Measurements from ENCODE around the gene DPY30. TPM values are rescaled to one million over a fixed set of nuclear protein-coding genes. Genes with fewer than 3 reads are reported as not detected.
"Not testable (repeated sequence)": the region's sequence is repeated elsewhere in the genome, so short reads cannot be mapped to it uniquely, and the experiment has no call there.

The DPY30 gene
- total RNA-seq, 2 experiments from 2014 or later: 80.1 to 88.5 TPM

DNA sequence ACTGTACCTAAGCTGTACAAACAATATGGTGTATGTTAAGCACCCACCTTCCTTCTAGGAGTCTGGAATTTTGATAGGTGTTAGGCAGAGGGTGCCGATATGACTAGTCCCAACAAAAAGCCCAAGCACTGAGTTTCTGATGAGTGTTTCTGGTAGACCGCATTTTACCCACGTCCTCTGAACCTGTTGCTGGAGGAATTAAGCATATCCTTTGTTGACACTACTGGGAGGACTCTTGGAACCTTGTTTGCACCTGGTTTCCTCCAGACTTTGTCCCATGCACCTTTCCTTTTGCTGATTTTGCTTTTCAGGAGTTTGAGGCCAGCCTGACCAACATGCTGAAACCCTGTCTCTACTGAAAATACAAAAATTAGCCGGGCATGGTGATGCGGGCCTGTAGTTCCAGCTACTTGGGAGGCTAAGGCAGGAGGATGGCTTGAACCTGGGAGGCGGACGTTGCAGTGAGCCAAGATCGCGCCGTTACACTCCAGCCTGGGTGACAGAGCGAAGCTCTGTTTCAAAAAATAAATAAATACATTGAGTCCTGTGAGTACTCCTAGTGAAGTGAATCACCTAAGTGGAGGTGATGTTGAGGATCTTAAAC, 12.3 kb upstream of the DPY30 start:
- CTCF ChIA-PET: no interaction called here
- no peaks in the 10 kb centered on the region for H3K4me1 Mint-ChIP-seq (ENCODE audit: low read depth)
- no peaks in the 10 kb centered on the region for H3K36me3 Mint-ChIP-seq (ENCODE audit: low read depth)
- H3K27me3 Mint-ChIP-seq (ENCODE audit: low read depth): no peaks in the 10 kb centered on the region
- DNase-seq: no peak
- no peaks in the 10 kb centered on the region for H3K9me3 Mint-ChIP-seq
- no peak overlapping the region for H3K4me3 Mint-ChIP-seq
- intact Hi-C loops (cut with micrococcal nuclease): no loop called here
- H3K27ac Mint-ChIP-seq: no peak overlapping the region

GRCh38 chr2:32043561-32043960, 4.0 kb upstream of the DPY30 start:
- no peaks in the 10 kb centered on the region for H3K9me3 Mint-ChIP-seq
- intact Hi-C loops (cut with micrococcal nuclease): no loop called here
- CTCF ChIA-PET: interaction anchor here (0.6 kb wide), 1 partner anchor 76 kb away, joined by 3 read pairs; no protein-coding TSS in a partner anchor
- no peak for DNase-seq
- no peaks in the 10 kb centered on the region for H3K36me3 Mint-ChIP-seq (ENCODE audit: low read depth)
- H3K4me1 Mint-ChIP-seq (ENCODE audit: low read depth): peaks cover 11% of the 10 kb centered on the region
- no peak overlapping the region for H3K4me3 Mint-ChIP-seq
- H3K27ac Mint-ChIP-seq: no peak overlapping the region
- no peaks in the 10 kb centered on the region for H3K27me3 Mint-ChIP-seq (ENCODE audit: low read depth)

- H3K4me1 Mint-ChIP-seq (ENCODE audit: low read depth): peaks cover 28% of the 10 kb centered on the region
- H3K4me3 Mint-ChIP-seq; H3K27ac Mint-ChIP-seq; intact Hi-C loops (cut with micrococcal nuclease); H3K9me3 Mint-ChIP-seq; H3K27me3 Mint-ChIP-seq (ENCODE audit: low read depth); DNase-seq; CTCF ChIA-PET: not testable (repeated sequence)
- peaks cover 23% of the 10 kb centered on the region for H3K36me3 Mint-ChIP-seq (ENCODE audit: low read depth)
Observed at GRCh38 chr2:32034198-32034887, 5.3 kb downstream of the DPY30 start.

DNA sequence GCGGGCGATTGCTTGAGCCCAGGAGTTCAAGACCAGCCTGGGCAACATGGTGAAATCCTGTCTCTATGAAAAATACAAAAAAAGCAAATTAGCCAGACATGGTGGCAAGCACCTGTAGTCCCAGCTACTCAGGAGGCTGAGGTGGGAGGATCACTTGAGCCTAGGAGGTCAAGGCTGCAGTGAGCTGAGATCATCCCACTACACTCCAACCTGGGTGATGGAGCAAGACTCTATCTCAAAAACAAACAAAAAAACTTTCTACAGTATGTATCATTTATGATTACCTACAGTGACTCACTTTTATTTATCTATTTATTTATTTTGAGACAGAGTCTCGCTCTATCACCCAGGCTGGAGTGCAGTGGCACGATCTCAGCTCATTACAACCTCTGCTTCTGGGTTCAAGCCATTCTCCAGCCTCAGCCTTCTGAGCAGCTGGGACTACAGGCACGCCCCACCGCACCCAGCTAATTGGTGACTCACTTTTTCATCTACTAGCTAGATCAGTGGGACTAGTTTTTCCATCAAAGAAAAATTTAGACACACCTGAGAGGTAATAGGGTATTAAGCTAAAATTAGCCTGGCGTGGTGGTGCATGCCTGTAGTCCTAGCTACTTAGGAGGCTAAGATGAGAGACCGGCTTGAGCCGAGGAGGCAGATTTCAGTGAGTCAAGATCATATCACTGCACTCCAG, 20.7 kb downstream of the DPY30 start:
- H3K36me3 Mint-ChIP-seq (ENCODE audit: low read depth); H3K27ac Mint-ChIP-seq; H3K4me1 Mint-ChIP-seq (ENCODE audit: low read depth); CTCF ChIA-PET; H3K9me3 Mint-ChIP-seq; intact Hi-C loops (cut with micrococcal nuclease); H3K27me3 Mint-ChIP-seq (ENCODE audit: low read depth); H3K4me3 Mint-ChIP-seq; DNase-seq: not testable (repeated sequence)

GRCh38 chr2:32012872-32013271, 26.7 kb downstream of the DPY30 start:
- Mint-ChIP-seq H3K27ac (no peak overlapping the region), H3K4me1 (ENCODE audit: low read depth) (peaks cover 27% of the 10 kb centered on the region), H3K4me3 (no peak overlapping the region), H3K27me3 (ENCODE audit: low read depth) (no peaks in the 10 kb centered on the region), H3K36me3 (ENCODE audit: low read depth) (peaks cover 5% of the 10 kb centered on the region), H3K9me3 (no peaks in the 10 kb centered on the region)
- DNase-seq: no peak
- CTCF ChIA-PET: interaction anchor here (0.6 kb wide), 1 partner anchor 75 kb away, joined by 5 read pairs; no protein-coding TSS in a partner anchor
- intact Hi-C loops (cut with micrococcal nuclease): no loop called here

DNA sequence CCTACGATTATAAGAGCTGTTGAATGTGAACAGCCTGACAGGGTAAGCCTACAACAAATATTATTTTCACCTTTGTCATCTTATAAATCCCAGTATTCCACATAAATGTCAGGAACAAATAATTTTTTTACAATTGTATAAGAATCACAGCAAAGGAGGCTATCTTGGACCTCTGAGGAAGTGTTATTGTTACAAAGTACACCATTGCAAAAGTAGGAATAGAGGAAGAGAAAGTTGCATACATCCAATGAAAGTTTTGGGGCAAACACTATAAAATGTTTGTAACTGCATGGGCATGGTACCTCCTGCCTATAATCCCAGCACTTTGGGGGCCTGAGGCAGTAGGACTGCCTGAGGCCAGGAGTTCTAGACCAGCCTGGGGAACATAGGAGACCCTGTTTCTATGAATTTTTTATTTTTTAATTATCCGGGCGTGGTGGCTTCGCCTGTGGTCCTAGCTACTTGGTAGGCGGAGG, 28.1 kb downstream of the DPY30 start:
- Mint-ChIP-seq H3K36me3 (ENCODE audit: low read depth) (peaks cover 8% of the 10 kb centered on the region), H3K27me3 (ENCODE audit: low read depth) (no peaks in the 10 kb centered on the region), H3K4me1 (ENCODE audit: low read depth) (peaks cover 36% of the 10 kb centered on the region), H3K4me3 (peak overlapping the region; percentile 85), H3K9me3 (no peaks in the 10 kb centered on the region), H3K27ac (peak overlapping the region; percentile 92)
- CTCF ChIA-PET: no interaction called here
- no peak for DNase-seq
- intact Hi-C loops (cut with micrococcal nuclease): loop anchor here (1.0 to 2.0 kb wide), 4 partner anchors 28 to 265 kb away; partner anchors contain the start of genes DPY30, SLC30A6, SPAST and YIPF4

DNA sequence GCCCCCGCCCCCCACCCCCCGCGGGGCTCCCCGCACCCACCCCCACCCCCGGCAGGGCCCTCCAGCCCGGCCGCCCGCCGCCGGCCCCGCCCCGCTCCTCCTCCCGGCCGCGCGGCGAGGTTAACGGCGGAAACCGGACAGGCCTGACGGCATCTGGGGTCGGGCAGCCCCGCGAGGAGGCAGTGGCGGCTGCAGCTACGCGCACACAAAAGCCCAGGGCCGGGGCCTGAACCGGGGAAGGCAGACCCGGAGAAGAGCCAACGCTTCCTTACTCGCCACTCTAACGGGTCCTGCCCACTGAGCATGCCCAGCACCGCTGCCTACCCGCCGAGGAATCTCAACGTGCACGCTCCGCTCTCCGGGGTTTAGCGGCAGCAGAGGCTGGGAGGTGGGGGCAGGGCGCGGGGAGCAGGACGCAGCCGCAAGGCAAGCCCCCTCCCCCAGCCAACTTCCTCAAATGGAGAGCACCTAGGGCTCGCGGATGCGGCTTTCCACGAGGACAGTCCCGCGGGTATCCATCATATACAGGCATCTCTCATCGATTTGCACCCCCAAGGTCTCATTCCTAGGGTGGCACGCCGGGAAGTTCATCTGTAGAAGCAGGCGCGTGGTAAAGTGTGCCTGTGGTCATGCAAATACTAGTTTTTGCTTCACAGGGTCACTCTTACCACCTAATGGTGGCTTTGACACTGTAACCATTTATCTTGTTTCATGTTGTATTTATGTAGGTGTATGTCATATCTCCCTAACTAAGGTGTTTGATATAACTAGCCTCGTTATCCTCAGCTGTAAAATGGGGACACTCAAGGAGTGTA, 28.7 kb downstream of the DPY30 start, which contains the start of gene MEMO1:
Gene MEMO1, minus strand, starts transcription at position 339 of the 815 bp plus-strand sequence. CDS start 761 bp downstream, outside the sequence.
- H3K27ac Mint-ChIP-seq: peak within 1 kb of the TSS; percentile 92
- peak; percentile 96 for DNase-seq
- intact Hi-C loops (cut with micrococcal nuclease): loop anchor here (1.0 to 2.0 kb wide), 4 partner anchors 28 to 266 kb away; partner anchors contain the start of genes DPY30, SLC30A6, SPAST and YIPF4
- H3K36me3 Mint-ChIP-seq (ENCODE audit: low read depth): peaks cover 6% of the 10 kb centered on the region
- no peaks in the 10 kb centered on the region for H3K27me3 Mint-ChIP-seq (ENCODE audit: low read depth)
- peak within 1 kb of the TSS; percentile 85 for H3K4me3 Mint-ChIP-seq
- H3K4me1 Mint-ChIP-seq (ENCODE audit: low read depth): peaks cover 41% of the 10 kb centered on the region
- no peaks in the 10 kb centered on the region for H3K9me3 Mint-ChIP-seq
- CTCF ChIA-PET: no interaction called here

DNA sequence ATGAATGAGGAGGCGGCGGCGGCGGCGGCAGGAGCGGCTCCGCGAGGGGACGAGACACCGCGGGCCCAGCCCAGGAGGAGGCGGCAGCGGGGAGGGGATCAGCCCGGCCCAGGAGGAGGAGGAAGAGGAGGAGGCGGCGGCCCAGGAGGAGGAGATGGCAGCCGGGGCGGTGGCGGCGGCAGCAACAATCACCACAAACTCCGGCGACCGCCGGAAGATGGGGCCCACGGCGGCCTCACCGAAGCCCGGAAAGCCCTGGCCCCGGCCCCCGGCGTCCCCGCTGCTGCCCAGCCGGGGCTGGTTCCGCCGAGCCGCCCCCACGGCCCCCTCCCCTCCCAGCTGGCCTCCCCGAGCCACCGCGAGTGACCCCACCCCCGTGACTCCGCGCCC, 29.3 kb downstream of the DPY30 start:
- H3K36me3 Mint-ChIP-seq (ENCODE audit: low read depth); CTCF ChIA-PET; H3K9me3 Mint-ChIP-seq; H3K27me3 Mint-ChIP-seq (ENCODE audit: low read depth): not testable (repeated sequence)
- DNase-seq: peak; percentile 67
- intact Hi-C loops (cut with micrococcal nuclease): loop anchor here (2.0 kb wide), 1 partner anchor 267 kb away; the partner anchor contains the start of gene YIPF4
- Mint-ChIP-seq H3K4me3 (peak overlapping the region; percentile 59), H3K27ac (peak overlapping the region; percentile 57), H3K4me1 (ENCODE audit: low read depth) (peaks cover 47% of the 10 kb centered on the region)

GRCh38 chr2:32009516-32010256, 29.9 kb downstream of the DPY30 start:
- Mint-ChIP-seq H3K9me3 (no peaks in the 10 kb centered on the region), H3K27me3 (ENCODE audit: low read depth) (no peaks in the 10 kb centered on the region), H3K4me3 (peak overlapping the region; percentile 94), H3K4me1 (ENCODE audit: low read depth) (peaks cover 53% of the 10 kb centered on the region), H3K36me3 (ENCODE audit: low read depth) (peaks cover 8% of the 10 kb centered on the region), H3K27ac (peak overlapping the region; percentile 85)
- CTCF ChIA-PET: interaction anchor here (0.8 kb wide), 1 partner anchor 11 kb away, joined by 3 read pairs; no protein-coding TSS in a partner anchor
- intact Hi-C loops (cut with micrococcal nuclease): loop anchor here (1.0 to 2.0 kb wide), 4 partner anchors 12 to 347 kb away; partner anchors contain the start of genes BIRC6 and YIPF4
- DNase-seq: peak; percentile 53

DNA sequence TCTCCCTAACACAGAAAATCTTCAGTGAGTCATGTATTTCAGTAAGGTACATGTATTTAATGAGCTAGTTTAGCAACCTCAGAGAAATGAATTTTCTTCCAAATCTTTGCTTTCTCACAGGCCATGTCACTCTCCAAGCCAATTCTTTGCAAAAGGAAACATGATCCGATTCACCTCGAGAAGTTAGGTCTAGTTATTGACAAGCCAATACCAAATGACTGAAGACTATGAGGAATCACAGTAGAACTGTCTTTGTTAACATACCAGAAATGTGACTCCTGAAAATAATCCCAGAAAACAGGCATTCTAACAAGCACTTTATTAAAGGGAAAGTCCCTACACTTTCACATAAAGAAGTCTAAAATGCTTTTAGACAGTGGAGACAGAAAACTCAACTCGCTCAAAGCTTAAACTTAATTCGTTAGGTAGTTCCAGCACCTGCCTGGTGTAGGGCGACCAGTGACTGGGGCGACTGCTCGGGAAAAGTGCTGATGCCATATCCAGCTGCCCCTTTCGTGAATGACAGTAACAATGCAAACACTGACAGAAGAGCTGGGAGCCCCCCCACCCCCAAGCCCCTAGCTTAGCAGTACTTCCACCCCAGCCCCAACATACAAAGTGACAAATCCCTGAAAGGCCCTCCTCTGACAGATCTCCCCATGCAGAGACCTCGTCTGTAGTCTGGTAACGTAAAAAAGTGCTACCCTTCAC, 30.6 kb downstream of the DPY30 start:
- peak; percentile 35 for DNase-seq
- intact Hi-C loops (cut with micrococcal nuclease): loop anchor here (1.0 to 2.0 kb wide), 3 partner anchors 12 to 348 kb away; partner anchors contain the start of gene BIRC6
- no peaks in the 10 kb centered on the region for H3K27me3 Mint-ChIP-seq (ENCODE audit: low read depth)
- H3K36me3 Mint-ChIP-seq (ENCODE audit: low read depth): peaks cover 6% of the 10 kb centered on the region
- CTCF ChIA-PET: interaction anchor here (0.6 to 0.9 kb wide), 3 partner anchors 12 to 71 kb away, joined by 3 to 8 read pairs (median 3); no protein-coding TSS in a partner anchor
- peak overlapping the region; percentile 85 for H3K27ac Mint-ChIP-seq
- H3K4me1 Mint-ChIP-seq (ENCODE audit: low read depth): peaks cover 58% of the 10 kb centered on the region
- no peaks in the 10 kb centered on the region for H3K9me3 Mint-ChIP-seq
- peak overlapping the region; percentile 94 for H3K4me3 Mint-ChIP-seq

GRCh38 chr2:32007121-32007391, 32.5 kb downstream of the DPY30 start:
- no peaks in the 10 kb centered on the region for H3K9me3 Mint-ChIP-seq
- intact Hi-C loops (cut with micrococcal nuclease): no loop called here
- DNase-seq: no peak
- no peaks in the 10 kb centered on the region for H3K27me3 Mint-ChIP-seq (ENCODE audit: low read depth)
- H3K27ac Mint-ChIP-seq: no peak overlapping the region
- H3K4me1 Mint-ChIP-seq (ENCODE audit: low read depth): peaks cover 55% of the 10 kb centered on the region
- peaks cover 5% of the 10 kb centered on the region for H3K36me3 Mint-ChIP-seq (ENCODE audit: low read depth)
- no peak overlapping the region for H3K4me3 Mint-ChIP-seq
- CTCF ChIA-PET: no interaction called here
